Liver (tissue), 3 donors: ENCODE data around the gene IKZF1.

Source experiments
- FOXA1 ChIP-seq: IDR thresholded peaks from 2 replicates; pipeline ENCODE4 v1.6.1; 2016; ENCODE audit warnings: antibody characterized with exemption
- GABPA ChIP-seq, 2 donors: IDR thresholded peaks in 1 of 2; conservative IDR thresholded peaks in 1 of 2; 2 replicates each; pipeline ENCODE4 v1.6.1; 2016; ENCODE audit warnings: antibody characterized with exemption in 2 of 2, mild to moderate bottlenecking in 1 of 2, moderate library complexity in 1 of 2
- JUND ChIP-seq, 2 donors: IDR thresholded peaks; 2 replicates each; pipeline ENCODE4 v1.6.1; 2016; ENCODE audit warnings: antibody characterized with exemption in 2 of 2
- REST ChIP-seq: IDR thresholded peaks from 2 replicates; pipeline ENCODE4 v1.6.1; 2016; ENCODE audit warnings: antibody characterized with exemption, mild to moderate bottlenecking
- RXRA ChIP-seq, 2 donors: IDR thresholded peaks; 2 replicates each; pipeline ENCODE4 v1.6.1; 2017 to 2018; ENCODE audit warnings: antibody characterized with exemption in 2 of 2, mild to moderate bottlenecking in 1 of 2
- TAF1 ChIP-seq: conservative IDR thresholded peaks from 2 replicates; pipeline ENCODE4 v1.6.1; 2016; ENCODE audit warnings: antibody characterized with exemption, mild to moderate bottlenecking
- TF ChIP-seq, protein P1 (sequence below): fragments of 150-350 bp; IDR thresholded peaks from 2 replicates; pipeline ENCODE4 v1.5.1; 2017; ENCODE audit warnings: improper control_type of control experiment, low read depth, low read length; ENCODE audit not compliant: missing input control
- TF ChIP-seq, protein P2 (sequence below): IDR thresholded peaks from 2 replicates; pipeline ENCODE4 v1.6.1; 2016; ENCODE audit warnings: antibody characterized with exemption
- donor health status: healthy.
- donor health status: healthy.

DNA sequence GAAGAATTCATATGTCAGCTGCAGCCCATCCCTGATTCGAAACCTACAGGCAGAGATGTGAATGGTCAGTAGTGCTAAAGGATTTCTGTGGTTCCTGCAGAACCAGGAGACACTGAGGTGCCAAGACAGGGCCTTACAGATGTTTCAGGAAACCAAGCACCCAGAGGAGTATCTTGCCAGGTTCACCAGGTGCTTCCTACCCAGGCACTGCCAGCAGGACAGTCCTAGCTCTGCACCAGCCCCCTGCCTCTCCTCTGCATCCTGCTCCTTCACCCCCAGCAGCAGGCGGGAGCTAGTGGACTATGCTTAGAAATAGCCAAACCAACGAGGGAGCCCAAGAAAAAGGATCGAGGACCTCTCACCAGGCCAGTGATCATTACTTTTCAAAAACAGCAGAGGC is 4.2 kb upstream of the IKZF1 start:
- TF ChIP-seq, protein P1, sequence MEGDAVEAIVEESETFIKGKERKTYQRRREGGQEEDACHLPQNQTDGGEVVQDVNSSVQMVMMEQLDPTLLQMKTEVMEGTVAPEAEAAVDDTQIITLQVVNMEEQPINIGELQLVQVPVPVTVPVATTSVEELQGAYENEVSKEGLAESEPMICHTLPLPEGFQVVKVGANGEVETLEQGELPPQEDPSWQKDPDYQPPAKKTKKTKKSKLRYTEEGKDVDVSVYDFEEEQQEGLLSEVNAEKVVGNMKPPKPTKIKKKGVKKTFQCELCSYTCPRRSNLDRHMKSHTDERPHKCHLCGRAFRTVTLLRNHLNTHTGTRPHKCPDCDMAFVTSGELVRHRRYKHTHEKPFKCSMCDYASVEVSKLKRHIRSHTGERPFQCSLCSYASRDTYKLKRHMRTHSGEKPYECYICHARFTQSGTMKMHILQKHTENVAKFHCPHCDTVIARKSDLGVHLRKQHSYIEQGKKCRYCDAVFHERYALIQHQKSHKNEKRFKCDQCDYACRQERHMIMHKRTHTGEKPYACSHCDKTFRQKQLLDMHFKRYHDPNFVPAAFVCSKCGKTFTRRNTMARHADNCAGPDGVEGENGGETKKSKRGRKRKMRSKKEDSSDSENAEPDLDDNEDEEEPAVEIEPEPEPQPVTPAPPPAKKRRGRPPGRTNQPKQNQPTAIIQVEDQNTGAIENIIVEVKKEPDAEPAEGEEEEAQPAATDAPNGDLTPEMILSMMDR, result no peak
- TF ChIP-seq JUND (IDR thresholded peaks at IDR 0.05), result no peak
- TF ChIP-seq, protein P2, sequence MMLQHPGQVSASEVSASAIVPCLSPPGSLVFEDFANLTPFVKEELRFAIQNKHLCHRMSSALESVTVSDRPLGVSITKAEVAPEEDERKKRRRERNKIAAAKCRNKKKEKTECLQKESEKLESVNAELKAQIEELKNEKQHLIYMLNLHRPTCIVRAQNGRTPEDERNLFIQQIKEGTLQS, result no peak
- no peak for TF ChIP-seq REST
- TF ChIP-seq TAF1, result no peak
- no peak for TF ChIP-seq RXRA (IDR thresholded peaks at IDR 0.05)
- TF ChIP-seq GABPA (IDR thresholded peaks at IDR 0.05 in 1 of 2, conservative IDR thresholded peaks at IDR 0.05 in 1 of 2), result no peak
- no peak for TF ChIP-seq FOXA1
